H1 (cell line): Measurements from ENCODE around the gene CD63.
A peak's percentile ranks its signal among the peaks of the same experiment; 100 is the strongest.

Experiments
- CEBPB ChIP-seq: IDR thresholded peaks from 2 replicates; pipeline ENCODE4 v1.6.1; 2012; ENCODE audit warnings: low read depth, low read length
- CHD2 ChIP-seq: IDR thresholded peaks from 2 replicates; pipeline ENCODE4 v1.6.1; 2012; ENCODE audit warnings: low read length, improper control_type of control experiment
- CREB1 ChIP-seq: IDR thresholded peaks from 2 replicates; pipeline ENCODE4 v1.6.1; 2012; ENCODE audit warnings: inconsistent platforms
- CTCF ChIP-seq, 3 experiments: IDR thresholded peaks; 1 replicate in 2 of 3; 2 replicates in 1 of 3; pipeline versions ENCODE4 v1.5.1 to v1.6.1; 2011; ENCODE audit warnings: low read length in 3 of 3, mild to moderate bottlenecking in 3 of 3, inconsistent platforms in 2 of 3, low read depth in 1 of 3, moderate library complexity in 1 of 3; ENCODE audit not compliant: insufficient read depth in 1 of 3; ENCODE audit errors: control extremely low read depth in 1 of 3
- EZH2 ChIP-seq: fragments of 200-600 bp; sonication (generic); IDR thresholded peaks from 2 replicates; pipeline ENCODE4 v1.7.1; 2012; ENCODE audit warnings: low read depth, mild to moderate bottlenecking, moderate library complexity, low read length, inconsistent platforms; ENCODE audit not compliant: severe bottlenecking
- MAX ChIP-seq: IDR thresholded peaks from 2 replicates; pipeline ENCODE4 v1.6.1; 2012; ENCODE audit warnings: inconsistent platforms
- POLR2A ChIP-seq, 2 experiments: IDR thresholded peaks; 1 replicate in 1 of 2; 2 replicates in 1 of 2; pipeline ENCODE4 v1.6.1; 2011; ENCODE audit warnings: low read depth in 2 of 2, low read length in 2 of 2, mild to moderate bottlenecking in 2 of 2; ENCODE audit errors: control extremely low read depth in 1 of 2
- POLR2AphosphoS5 ChIP-seq: IDR thresholded peaks from 2 replicates; pipeline ENCODE4 v1.6.1; 2011; ENCODE audit warnings: low read depth, low read length
- RNF2 ChIP-seq: fragments of 200-900, 300-1000 bp; sonication (generic); IDR thresholded peaks from 2 replicates; pipeline ENCODE4 v1.7.1; 2016; ENCODE audit warnings: borderline replicate concordance, low read depth, mild to moderate bottlenecking, antibody characterized with exemption, low read length; ENCODE audit not compliant: poor library complexity, severe bottlenecking; ENCODE audit errors: missing control alignments
- SIN3A ChIP-seq, 2 experiments: IDR thresholded peaks in 1 of 2; conservative IDR thresholded peaks in 1 of 2; 2 replicates each; pipeline ENCODE4 v1.6.1; 2011 to 2012; ENCODE audit warnings: low read length in 2 of 2, improper control_type of control experiment in 1 of 2, low read depth in 1 of 2, mild to moderate bottlenecking in 1 of 2
- TBP ChIP-seq: IDR thresholded peaks from 2 replicates; pipeline ENCODE4 v1.6.1; 2011; ENCODE audit warnings: low read depth, low read length, improper control_type of control experiment

GRCh38 chr12:55723516-55724225 is 5.1 kb downstream of the CD63 start:
- TF ChIP-seq CTCF (IDR thresholded peaks at IDR 0.05; ENCODE audit: control extremely low read depth in 1 of 3, insufficient read depth in 1 of 3, low read depth in 1 of 3, low read length in 3 of 3), result no peak
- no peak for TF ChIP-seq TBP
- no peak for TF ChIP-seq EZH2
- no peak for TF ChIP-seq RNF2
- TF ChIP-seq MAX, result no peak
- TF ChIP-seq CHD2, result no peak
- TF ChIP-seq CREB1, result no peak
- no peak for TF ChIP-seq SIN3A (conservative IDR thresholded peaks at IDR 0.05 in 1 of 2, IDR thresholded peaks at IDR 0.05 in 1 of 2; ENCODE audit: low read depth in 1 of 2, low read length in 2 of 2)
- TF ChIP-seq POLR2A (IDR thresholded peaks at IDR 0.05; ENCODE audit: control extremely low read depth in 1 of 2, low read depth in 2 of 2, low read length in 2 of 2), result no peak
- peak; percentile 2; the same call in 1 of the 2 replicates for TF ChIP-seq POLR2AphosphoS5
- no peak for TF ChIP-seq CEBPB
